ENCODE measurements around the gene CYB5D1.

Gene CYB5D1

GRCh38 chr17:7846063-7846735 is 11.6 kb upstream of the CYB5D1 start:
- ATAC-seq = no peak

DNA sequence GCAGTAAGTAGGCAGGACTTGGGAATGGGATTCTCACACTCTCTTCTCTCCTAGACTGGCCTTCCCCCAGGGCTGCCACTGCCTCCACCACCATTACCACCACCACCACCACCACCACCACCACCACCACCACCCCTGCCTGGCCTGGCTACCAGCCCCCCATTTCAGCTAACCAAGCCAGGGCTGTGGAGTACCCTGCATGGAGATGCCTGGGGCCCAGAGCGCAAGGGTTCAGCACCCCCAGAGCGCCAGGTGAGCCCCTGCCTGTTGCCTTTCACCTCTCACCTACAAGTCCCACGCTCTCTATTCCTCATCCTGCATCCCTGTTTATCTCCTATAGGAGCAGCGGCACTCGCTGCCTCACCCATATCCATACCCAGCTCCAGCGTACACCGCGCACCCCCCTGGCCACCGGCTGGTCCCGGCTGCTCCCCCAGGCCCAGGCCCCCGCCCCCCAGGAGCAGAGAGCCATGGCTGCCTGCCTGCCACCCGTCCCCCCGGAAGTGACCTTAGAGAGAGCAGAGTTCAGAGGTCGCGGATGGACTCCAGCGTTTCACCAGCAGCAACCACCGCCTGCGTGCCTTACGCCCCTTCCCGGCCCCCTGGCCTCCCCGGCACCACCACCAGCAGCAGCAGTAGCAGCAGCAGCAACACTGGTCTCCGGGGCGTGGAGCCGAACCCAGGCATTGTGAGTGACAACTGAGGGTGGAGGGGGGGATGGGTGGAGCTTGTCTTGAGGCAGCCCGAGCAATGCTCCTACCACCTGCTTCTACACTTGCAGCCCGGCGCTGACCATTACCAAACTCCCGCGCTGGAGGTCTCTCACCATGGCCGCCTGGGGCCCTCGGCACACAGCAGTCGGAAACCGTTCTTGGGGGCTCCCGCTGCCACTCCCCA is 10.8 kb upstream of the CYB5D1 start:
- no peak for ATAC-seq

DNA sequence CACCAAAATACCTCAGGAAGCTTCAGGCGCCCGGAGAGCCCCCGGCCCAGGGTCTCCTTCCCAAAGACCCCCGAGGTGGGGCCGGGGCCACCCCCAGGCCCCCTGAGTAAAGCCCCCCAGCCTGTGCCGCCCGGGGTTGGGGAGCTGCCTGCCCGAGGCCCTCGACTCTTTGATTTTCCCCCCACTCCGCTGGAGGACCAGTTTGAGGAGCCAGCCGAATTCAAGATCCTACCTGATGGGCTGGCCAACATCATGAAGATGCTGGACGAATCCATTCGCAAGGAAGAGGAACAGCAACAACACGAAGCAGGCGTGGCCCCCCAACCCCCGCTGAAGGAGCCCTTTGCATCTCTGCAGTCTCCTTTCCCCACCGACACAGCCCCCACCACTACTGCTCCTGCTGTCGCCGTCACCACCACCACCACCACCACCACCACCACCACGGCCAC is 9.6 kb upstream of the CYB5D1 start:
- no peak for ATAC-seq

DNA sequence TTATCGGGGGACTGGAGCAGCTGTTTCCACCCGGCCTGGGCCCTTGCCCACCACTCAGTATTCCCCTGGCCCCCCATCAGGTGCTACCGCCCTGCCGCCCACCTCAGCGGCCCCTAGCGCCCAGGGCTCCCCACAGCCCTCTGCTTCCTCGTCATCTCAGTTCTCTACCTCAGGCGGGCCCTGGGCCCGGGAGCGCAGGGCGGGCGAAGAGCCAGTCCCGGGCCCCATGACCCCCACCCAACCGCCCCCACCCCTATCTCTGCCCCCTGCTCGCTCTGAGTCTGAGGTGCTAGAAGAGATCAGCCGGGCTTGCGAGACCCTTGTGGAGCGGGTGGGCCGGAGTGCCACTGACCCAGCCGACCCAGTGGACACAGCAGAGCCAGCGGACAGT is 9.1 kb upstream of the CYB5D1 start:
- no peak for ATAC-seq

GRCh38 chr17:7849130-7849750 is 8.6 kb upstream of the CYB5D1 start:
- ATAC-seq = no peak

DNA sequence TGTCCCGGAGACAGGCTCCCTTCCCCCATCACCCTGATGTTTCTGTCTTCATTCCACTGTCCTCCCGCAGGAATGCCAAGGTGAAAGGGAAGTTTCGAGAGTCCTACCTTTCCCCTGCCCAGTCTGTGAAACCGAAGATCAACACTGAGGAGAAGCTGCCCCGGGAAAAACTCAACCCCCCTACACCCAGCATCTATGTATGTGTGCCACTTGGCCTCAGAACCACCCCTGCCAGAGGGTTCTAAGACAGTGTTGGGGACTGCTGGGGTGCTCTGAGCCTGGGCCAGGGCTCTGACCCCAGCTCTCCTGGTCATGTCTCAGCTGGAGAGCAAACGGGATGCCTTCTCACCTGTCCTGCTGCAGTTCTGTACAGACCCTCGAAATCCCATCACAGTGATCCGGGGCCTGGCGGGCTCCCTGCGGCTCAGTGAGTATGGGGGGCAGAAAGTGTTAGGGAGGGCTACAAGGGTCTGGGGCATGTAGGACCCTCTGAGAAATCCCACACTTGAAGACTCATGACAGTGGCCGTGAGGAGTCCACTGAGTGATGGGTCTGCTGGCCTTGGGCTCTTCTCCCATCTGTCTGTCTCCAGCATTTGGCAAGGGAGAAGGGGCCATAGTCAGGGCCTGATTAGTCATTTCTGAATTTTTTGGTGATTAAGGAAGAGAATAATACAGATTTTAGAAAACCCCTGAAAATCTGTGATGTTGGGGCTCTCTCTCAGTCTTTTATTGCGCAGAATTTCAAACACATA is 7.9 kb upstream of the CYB5D1 start:
- no peak for ATAC-seq

GRCh38 chr17:7850701-7851437 is 6.9 kb upstream of the CYB5D1 start:
- no peak for ATAC-seq

GRCh38 chr17:7851438-7852261 is 6.2 kb upstream of the CYB5D1 start:
- peak; percentile 88 for ATAC-seq

DNA sequence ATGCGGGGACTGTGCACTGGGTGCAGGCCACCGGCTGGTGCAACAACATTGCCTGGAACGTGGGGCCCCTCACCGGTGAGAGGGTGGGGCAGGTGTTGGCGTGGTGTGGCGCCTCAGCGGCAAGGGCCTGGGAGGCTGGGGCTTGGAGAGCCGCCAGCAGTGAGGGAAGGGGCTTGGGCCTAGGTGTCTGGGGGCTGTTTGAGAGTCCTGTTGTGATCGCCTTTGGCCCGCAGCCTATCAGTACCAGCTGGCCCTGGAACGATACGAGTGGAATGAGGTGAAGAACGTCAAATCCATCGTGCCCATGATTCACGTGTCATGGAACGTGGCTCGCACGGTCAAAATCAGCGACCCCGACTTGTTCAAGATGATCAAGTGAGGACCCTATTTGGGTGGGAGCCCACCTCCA is 5.5 kb upstream of the CYB5D1 start:
- no peak for ATAC-seq

DNA sequence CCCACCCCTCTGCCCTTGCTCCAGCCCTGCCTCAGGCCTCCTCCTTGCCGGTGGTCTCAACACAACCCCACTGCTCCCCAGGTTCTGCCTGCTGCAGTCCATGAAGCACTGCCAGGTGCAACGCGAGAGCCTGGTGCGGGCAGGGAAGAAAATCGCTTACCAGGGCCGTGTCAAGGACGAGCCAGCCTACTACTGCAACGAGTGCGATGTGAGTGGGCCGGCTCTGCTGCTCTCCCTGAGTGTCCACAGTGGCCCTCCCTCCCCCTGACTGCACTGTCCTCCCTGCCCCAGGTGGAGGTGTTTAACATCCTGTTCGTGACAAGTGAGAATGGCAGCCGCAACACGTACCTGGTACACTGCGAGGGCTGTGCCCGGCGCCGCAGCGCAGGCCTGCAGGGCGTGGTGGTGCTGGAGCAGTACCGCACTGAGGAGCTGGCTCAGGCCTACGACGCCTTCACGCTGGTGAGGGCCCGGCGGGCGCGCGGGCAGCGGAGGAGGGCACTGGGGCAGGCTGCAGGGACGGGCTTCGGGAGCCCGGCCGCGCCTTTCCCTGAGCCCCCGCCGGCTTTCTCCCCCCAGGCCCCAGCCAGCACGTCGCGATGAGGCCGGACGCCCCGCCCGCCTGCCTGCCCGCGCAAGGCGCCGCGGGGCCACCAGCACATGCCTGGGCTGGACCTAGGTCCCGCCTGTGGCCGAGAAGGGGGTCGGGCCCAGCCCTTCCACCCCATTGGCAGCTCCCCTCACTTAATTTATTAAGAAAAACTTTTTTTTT is 4.7 kb upstream of the CYB5D1 start:
- no peak for ATAC-seq

DNA sequence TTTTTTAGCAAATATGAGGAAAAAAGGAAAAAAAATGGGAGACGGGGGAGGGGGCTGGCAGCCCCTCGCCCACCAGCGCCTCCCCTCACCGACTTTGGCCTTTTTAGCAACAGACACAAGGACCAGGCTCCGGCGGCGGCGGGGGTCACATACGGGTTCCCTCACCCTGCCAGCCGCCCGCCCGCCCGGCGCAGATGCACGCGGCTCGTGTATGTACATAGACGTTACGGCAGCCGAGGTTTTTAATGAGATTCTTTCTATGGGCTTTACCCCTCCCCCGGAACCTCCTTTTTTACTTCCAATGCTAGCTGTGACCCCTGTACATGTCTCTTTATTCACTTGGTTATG is 4.1 kb upstream of the CYB5D1 start:
- ATAC-seq = no peak

GRCh38 chr17:7854078-7854777 is 3.6 kb upstream of the CYB5D1 start:
- ATAC-seq = no peak

- ATAC-seq = no peak
Measured at GRCh38 chr17:7854851-7855659, 2.7 kb upstream of the CYB5D1 start, which contains the start of gene TMEM88. Gene TMEM88, plus strand, starts transcription at chr17:7855066. Its CDS starts 9 bp downstream, at chr17:7855075.

GRCh38 chr17:7855660-7856010 is 2.2 kb upstream of the CYB5D1 start:
- ATAC-seq = no peak

DNA sequence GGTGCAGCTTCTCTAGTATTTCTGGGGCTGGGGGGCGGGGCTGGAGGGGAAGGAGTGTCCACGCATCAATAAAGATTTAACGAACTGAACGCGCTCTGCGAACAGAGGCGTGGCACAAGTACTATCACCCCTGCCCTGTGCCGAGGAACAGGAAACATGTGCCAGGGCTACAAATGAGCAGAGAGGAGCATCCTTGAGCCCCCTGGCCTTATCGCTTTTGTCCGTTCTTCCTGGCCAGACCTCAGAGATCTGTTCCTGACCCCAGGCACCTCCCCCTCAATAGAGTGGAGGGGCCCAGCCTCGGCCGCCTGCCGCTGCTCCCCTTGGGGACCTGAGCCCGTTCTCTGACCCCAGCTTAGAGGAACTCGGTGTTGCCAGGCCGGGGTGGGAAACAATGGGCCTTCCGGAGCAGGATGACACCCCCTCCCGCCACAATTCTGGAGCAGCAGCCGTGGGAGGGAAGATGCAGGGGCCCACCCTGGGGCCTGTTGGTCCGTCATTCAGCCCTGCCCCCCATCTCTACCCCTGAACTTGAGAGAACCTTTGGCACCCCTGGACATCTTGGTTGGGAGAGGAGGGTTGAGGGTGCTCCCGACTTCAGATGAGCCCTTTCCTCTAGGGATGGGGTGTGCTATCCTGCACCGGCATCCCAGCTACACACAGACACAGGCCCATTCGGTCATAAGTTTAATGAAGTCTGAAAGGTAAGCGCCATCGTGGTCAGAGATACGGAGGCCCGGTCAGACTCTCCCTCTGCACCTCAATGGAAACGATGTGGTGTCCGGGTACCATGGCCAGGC is 1.6 kb upstream of the CYB5D1 start:
- ATAC-seq = no peak

DNA sequence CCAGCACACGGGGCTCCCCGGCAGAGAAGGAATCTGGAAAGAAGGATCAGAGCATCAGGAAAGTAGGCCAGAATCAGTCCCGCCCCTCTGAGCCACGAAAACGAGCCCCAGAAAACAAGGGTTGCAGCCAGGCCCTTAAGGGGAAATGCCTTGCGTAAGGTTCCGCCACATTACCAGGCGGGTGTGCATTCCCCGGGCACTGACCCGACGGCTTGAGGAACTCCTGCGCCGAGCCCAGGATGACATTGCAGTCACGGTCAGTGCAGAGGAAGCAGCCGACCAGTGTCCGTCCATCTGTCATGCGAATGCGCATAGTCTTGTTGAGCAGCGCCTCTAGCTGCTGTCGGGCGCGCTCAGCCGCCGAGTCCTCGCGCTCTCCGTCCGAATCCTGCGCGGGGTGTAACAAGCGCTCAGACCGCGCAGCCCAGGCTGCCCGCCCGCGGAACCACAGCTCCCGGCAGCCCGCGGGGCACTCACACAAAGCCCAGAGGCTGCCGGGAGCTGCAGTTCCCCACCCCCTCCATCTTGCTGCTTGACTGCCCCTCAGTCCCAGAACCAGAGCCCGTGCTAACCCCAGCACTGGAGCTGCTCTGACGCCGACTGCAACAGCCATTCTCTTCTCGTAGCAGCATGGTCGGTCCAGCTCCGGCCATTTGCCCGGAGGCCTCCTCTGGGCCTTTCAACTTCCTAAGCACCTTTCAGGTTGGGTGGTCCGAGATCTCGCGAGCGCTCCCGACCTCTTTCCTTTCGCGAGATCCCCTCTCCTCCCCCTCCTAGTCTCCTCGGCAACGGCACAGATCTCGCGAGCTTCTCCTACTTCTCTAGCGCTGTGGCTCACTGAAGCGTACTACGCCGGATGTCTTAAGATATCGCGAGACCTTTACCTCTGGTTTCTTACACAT is 741 bp upstream of the CYB5D1 start, which contains the start of gene NAA38:
NAA38 (minus strand) TSS at position 749 of the 902 bp plus-strand sequence; CDS start at position 653, 96 bp downstream.
- ATAC-seq = peak; percentile 87 to 91

DNA sequence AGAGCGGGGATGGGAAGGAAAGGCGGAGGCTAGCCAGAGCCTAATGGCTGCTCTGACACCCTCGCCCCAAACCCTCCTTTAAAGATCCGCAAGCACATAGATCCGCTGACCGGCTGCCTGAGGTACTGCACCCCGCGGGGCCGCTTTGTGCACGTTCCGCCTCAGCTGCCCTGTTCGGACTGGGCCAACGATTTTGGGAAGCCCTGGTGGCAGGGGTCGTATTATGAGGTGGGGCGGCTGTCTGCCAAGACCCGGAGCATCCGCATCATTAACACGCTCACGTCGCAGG is 663 bp downstream of the CYB5D1 start:
- no peak for ATAC-seq
